Endodermal cell (in vitro differentiated cells): ENCODE measurements around the gene JSRP1. TPM values are rescaled to one million over a fixed set of nuclear protein-coding genes. Genes with fewer than 3 reads are reported as not detected.

Source experiments
- DNase-seq: peaks from one replicate; pipeline ENCODE4 v3.0.0-alpha.2; 2017
- H3K27ac ChIP-seq: 2 replicates; pipeline ENCODE4 v1.5.1; 2013; ENCODE audit warnings: mild to moderate bottlenecking, low read depth, low read length, moderate library complexity
- H3K27me3 ChIP-seq: 2 replicates; pipeline ENCODE4 v1.6.1; 2013; ENCODE audit warnings: mild to moderate bottlenecking, low read length, moderate library complexity; ENCODE audit not compliant: insufficient read depth, control insufficient read depth, poor library complexity, severe bottlenecking
- H3K36me3 ChIP-seq: 2 replicates; pipeline ENCODE4 v1.7.0; 2013; ENCODE audit warnings: mild to moderate bottlenecking, low read length, moderate library complexity; ENCODE audit not compliant: control insufficient read depth, insufficient read depth
- H3K4me1 ChIP-seq: one replicate; pipeline ENCODE4 v1.7.0; 2013; ENCODE audit warnings: low read length; ENCODE audit not compliant: control insufficient read depth, insufficient read depth
- H3K4me3 ChIP-seq: 2 replicates; pipeline ENCODE4 v1.5.1; 2013; ENCODE audit warnings: mild to moderate bottlenecking, low read length, moderate library complexity
- H3K9ac ChIP-seq: 2 replicates; pipeline ENCODE4 v1.6.1; 2013; ENCODE audit warnings: mild to moderate bottlenecking, low read length, moderate library complexity; ENCODE audit not compliant: poor library complexity, severe bottlenecking; ENCODE audit errors: extremely low read depth
- H3K9me3 ChIP-seq: 2 replicates; pipeline ENCODE4 v1.6.1; 2013; ENCODE audit warnings: mild to moderate bottlenecking, low read length, moderate library complexity; ENCODE audit not compliant: control insufficient read depth
- H3K27ac Mint-ChIP-seq: 2 replicates; pipeline ENCODE4 v1.8.0; 2020; ENCODE audit warnings: mixed read lengths
- H3K27me3 Mint-ChIP-seq: 2 replicates; pipeline ENCODE4 v1.8.0; 2021; ENCODE audit warnings: mild to moderate bottlenecking, mixed read lengths; ENCODE audit not compliant: insufficient read depth
- H3K36me3 Mint-ChIP-seq: 2 replicates; pipeline ENCODE4 v1.8.0; 2020; ENCODE audit warnings: low read depth, mixed read lengths
- H3K4me1 Mint-ChIP-seq: 2 replicates; pipeline ENCODE4 v1.8.0; 2020; ENCODE audit warnings: mixed read lengths
- H3K4me3 Mint-ChIP-seq: 2 replicates; pipeline ENCODE4 v1.8.0; 2020; ENCODE audit warnings: mild to moderate bottlenecking, moderate library complexity, mixed read lengths
- H3K9me3 Mint-ChIP-seq: 2 replicates; pipeline ENCODE4 v1.8.0; 2020; ENCODE audit warnings: mild to moderate bottlenecking, mixed read lengths
- CTCF ChIP-seq: fragments of 200-600 bp; sonication (generic); conservative IDR thresholded peaks from 2 replicates; pipeline ENCODE4 v1.5.0; 2021; ENCODE audit warnings: antibody characterized with exemption, mild to moderate bottlenecking
- WGBS, 2 experiments: methylation state at CpG; one replicate each; pipeline versions ENCODE4 v1.1.5 to v1.1.7; 2013; ENCODE audit warnings: missing lambda C conversion rate in 2 of 2, mixed read lengths in 1 of 2; ENCODE audit not compliant: insufficient coverage in 1 of 2, insufficient read length in 1 of 2; 5-methylcytosine and 5-hydroxymethylcytosine counted together
- total RNA-seq, 2 donors: library from RNA; stranded (reverse); fragmentation: NEBNext Ultra II Directional in 1 of 2; extraction: Animal tissue kit (Norgen Biotek cat#: 25700) in 1 of 2; gene quantifications; 2 replicates in 1 of 2; 3 replicates in 1 of 2; pipeline ENCODE4 v1.2.1, GENCODE V29; 2021

The JSRP1 gene
- total RNA-seq, 2 donors from 2014 or later: 0.66 to 0.89 TPM

GRCh38 chr19:2294687-2295335, 38.6 kb upstream of the JSRP1 start:
- peaks cover 60% of the 10 kb centered on the region for H3K27me3 Mint-ChIP-seq

GRCh38 chr19:2291185-2291751, 35.1 kb upstream of the JSRP1 start:
- Histone ChIP-seq H3K27me3 (peaks cover 100% of the 10 kb centered on the region), H3K36me3 (no peaks in the 10 kb centered on the region), H3K4me1 (no peaks in the 10 kb centered on the region), H3K9ac (no peak overlapping the region), H3K27ac (no peak overlapping the region), H3K9me3 (no peaks in the 10 kb centered on the region), H3K4me3 (no peak overlapping the region)
- H3K27me3 Mint-ChIP-seq: peaks cover 93% of the 10 kb centered on the region
- TF ChIP-seq CTCF: peak; percentile 60
- H3K36me3 Mint-ChIP-seq: peaks cover 3% of the 10 kb centered on the region
- 1 to 3% methylated on average over 14 to 67 of the region's 67 CpGs for WGBS, 2 experiments
- H3K9me3 Mint-ChIP-seq: no peaks in the 10 kb centered on the region
- no peak overlapping the region for H3K27ac Mint-ChIP-seq
- peak; percentile 90 for DNase-seq
- no peaks in the 10 kb centered on the region for H3K4me1 Mint-ChIP-seq
- H3K4me3 Mint-ChIP-seq: peak overlapping the region; percentile 43

More at GRCh38 chr19:2294687-2295335, 38.6 kb upstream of the JSRP1 start:
- Mint-ChIP-seq H3K4me3 (no peak overlapping the region), H3K4me1 (no peaks in the 10 kb centered on the region), H3K9me3 (no peaks in the 10 kb centered on the region), H3K27ac (no peak overlapping the region), H3K36me3 (no peaks in the 10 kb centered on the region)
- WGBS, 2 experiments: 86 to 88% methylated on average over 20 to 26 of the region's 26 CpGs
- Histone ChIP-seq H3K4me3 (no peak overlapping the region), H3K27me3 (peaks cover 65% of the 10 kb centered on the region), H3K4me1 (no peaks in the 10 kb centered on the region), H3K36me3 (no peaks in the 10 kb centered on the region), H3K9ac (no peak overlapping the region), H3K9me3 (no peaks in the 10 kb centered on the region), H3K27ac (no peak overlapping the region)
- TF ChIP-seq CTCF: no peak
- DNase-seq: no peak

- Histone ChIP-seq H3K4me3 (no peak overlapping the region), H3K9me3 (no peaks in the 10 kb centered on the region), H3K4me1 (no peaks in the 10 kb centered on the region), H3K27me3 (peaks cover 100% of the 10 kb centered on the region), H3K36me3 (no peaks in the 10 kb centered on the region), H3K27ac (no peak overlapping the region), H3K9ac (no peak overlapping the region)
- peak overlapping the region; percentile 43 for H3K4me3 Mint-ChIP-seq
- 10 to 12% methylated on average over 40 to 82 of the region's 82 CpGs for WGBS, 2 experiments
- no peak overlapping the region for H3K27ac Mint-ChIP-seq
- H3K27me3 Mint-ChIP-seq: peaks cover 94% of the 10 kb centered on the region
- DNase-seq: peak; percentile 80
- H3K4me1 Mint-ChIP-seq: no peaks in the 10 kb centered on the region
- H3K36me3 Mint-ChIP-seq: peaks cover 3% of the 10 kb centered on the region
- TF ChIP-seq CTCF: no peak
- H3K9me3 Mint-ChIP-seq: no peaks in the 10 kb centered on the region
Observed at GRCh38 chr19:2290441-2291184, 34.4 kb upstream of the JSRP1 start.
